NCI-H2107 treated with DMSO at 0.1 percent for 48 hours (cell line): ENCODE measurements around the gene MSI2.

Experiments
- DNase-seq: peaks from one replicate; lab custom pipeline; 2025; ENCODE audit not compliant: unreplicated experiment; lab: John Stamatoyannopoulos, UW

Gene MSI2

DNA sequence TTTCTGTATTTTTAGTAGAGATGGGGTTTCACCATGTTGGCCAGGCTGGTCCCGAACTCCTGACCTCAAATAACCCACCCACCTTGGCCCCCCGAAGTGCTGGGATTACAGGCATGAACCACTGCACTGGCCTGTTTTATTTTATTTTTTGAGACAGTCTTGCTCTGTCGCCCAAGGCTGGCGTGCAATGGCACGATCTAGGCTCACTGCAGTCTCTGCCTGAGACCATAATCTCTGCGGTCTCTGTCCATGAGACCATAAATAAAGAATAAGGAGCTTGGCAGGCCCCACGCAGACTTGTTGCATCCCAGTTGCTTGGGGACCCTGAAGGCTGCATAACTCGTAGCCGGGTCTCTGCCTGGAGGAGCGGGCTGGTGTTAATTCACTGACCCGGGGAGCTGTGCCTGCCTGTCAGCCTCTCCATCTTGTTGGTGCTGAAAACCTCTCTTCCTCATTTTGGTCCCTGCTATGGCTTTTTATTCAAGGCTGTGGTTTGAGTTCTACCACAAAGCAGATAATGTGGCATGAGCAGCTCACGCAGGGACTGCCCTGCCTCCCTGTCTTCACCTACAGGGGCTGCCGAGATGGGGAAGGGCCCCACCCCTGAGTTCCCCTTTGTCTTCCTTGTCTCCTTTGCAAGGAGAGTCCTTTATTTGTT is 82.1 kb downstream of the MSI2 start:
- peak; percentile 41 for DNase-seq

DNA sequence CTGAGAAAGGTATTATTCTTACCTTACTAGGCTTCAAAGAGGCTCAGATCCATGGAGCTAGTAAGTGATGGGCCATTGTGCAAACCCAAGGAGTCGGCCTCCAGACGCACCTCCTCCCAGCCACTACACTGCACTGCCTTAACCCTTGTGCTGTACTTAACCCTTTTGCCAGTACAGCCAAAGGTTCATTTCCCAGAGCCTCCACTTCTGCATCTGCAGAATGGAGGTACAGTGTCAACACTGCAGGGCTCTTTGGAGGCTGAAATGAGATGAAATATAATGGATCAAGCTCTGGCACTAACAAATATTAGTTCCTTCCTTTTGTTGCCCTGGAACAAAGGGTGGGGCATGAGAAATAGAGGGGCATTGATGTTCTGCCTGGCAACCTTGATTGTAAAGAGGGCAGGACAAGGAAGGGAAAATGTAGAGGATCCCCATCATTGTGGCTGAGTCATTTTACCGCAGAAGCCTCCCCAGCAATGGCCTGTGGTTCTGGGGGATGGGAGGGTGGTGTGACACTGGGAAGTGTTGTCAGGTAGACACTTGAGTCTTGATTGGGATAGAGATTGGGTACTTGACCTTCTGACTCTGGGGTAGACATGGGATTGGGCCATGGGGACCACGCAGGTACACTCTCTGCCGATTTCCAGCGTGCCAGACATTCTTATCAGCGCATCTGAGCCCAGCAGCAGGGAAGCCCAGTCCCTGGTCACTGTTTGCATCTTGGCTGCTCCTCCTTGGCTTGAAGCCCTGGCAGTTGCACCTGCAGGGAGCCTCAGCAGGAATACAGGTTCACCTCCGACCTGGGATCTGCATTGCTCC is 84.0 kb downstream of the MSI2 start:
- no peak for DNase-seq

DNA sequence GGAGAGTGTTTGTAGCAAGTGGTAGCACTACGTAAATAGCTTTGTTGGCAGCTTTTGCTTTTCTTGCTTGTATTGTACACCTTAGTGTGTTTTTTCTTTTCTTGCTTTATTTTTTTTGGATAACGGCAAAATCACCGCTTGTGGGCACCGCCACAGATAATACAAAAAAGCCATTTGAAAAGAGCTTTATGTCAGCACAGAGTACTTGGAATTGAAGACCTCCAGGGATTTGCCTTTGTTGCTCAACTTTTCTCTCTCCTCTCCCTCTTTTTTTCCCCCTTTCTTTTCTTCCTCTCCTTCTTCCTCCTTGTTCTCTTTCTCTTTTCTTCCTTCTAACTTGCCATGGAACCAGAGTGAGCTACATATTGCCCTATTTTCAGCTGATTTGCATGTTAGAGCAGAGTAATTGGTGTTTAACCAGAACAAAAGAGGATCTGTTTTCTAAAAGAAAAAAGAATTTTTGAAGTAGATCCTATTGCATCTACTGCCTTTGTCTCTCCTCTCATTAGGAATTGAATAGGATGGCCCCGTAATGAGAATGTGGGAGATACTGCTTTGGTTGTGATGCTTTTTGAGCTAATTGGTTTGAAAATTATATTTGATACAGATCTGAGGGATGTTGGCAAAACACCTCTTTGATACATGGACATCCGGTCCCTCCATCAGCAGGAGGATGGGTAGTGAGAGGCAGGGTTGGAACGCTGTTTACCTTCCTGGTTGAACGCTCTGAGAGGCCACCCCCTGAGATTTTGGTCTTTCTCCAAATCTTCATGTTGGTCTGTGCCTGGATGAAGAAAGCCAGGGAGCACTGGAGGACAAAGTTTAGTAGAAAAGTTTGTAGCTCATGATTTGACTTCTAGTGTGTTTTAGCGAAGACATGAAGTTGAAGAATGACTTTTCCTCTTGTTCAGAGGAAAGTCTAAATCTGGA is 85.6 kb downstream of the MSI2 start:
- DNase-seq, result no peak

DNA sequence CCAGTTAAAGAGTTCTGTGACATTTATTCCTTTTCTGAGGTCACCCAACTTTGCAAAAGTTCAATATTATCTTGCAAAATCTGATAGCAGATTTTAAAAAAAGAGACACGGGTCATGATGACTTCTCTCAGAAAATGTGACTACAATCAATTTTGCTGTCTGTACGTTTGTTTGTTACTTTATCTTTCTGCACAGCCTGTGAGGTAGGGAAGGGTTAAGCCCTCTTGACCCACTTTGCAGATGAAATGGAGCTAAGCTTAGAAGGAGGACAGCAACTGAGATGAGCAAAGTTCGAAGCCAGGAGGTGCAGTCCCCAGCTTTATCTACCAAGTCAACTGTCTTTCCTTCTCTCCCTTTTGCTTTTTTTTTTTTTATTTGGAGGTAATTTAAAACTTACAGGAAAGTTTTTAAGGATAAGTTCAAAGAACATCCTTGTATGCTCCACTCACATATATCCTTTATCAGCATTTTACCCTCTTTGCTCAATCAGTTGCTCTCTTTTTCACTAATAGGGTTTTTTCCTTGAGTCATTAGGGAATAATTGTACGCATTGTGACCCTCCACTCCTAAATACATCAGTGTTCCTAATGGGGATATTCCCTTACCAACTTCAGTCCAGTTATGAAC is 86.8 kb downstream of the MSI2 start:
- no peak for DNase-seq

DNA sequence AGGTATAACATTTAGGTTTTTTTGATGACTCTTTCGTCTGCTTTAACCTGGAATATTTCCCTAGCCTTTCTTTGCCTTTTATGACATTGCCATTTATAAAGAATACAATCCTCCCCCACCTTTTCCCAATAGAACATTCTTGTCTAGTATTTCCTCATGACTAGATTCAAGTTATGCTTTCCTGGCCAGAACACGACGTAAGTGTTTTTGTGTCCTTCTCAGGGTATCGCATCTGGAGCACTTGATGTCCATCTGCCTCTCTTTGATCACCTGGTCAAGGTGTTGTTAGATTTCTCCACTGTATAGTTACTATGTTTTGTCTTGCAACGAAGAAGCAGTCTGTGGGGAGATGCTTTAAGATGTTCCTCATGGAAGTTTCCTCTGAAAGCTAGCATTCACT is 87.4 kb downstream of the MSI2 start:
- DNase-seq, result no peak

DNA sequence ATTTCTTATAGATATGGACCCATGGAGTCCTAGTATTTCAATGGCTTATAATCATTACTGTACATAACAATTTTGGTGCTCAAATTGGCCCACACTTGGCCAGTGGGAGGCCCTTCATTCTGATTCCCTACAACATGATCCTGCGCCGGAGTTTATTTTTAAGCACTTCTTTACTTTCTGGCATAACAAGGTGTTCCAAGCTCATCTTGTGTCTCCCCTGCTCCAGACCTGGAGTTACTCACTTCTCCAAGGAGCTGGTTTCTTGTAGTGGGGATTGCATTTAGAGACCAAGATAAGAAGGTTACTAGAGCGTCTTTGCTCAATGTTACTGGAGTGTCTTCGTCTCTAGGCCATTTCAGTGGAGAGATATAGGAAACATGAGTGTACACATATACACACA is 87.9 kb downstream of the MSI2 start:
- no peak for DNase-seq

DNA sequence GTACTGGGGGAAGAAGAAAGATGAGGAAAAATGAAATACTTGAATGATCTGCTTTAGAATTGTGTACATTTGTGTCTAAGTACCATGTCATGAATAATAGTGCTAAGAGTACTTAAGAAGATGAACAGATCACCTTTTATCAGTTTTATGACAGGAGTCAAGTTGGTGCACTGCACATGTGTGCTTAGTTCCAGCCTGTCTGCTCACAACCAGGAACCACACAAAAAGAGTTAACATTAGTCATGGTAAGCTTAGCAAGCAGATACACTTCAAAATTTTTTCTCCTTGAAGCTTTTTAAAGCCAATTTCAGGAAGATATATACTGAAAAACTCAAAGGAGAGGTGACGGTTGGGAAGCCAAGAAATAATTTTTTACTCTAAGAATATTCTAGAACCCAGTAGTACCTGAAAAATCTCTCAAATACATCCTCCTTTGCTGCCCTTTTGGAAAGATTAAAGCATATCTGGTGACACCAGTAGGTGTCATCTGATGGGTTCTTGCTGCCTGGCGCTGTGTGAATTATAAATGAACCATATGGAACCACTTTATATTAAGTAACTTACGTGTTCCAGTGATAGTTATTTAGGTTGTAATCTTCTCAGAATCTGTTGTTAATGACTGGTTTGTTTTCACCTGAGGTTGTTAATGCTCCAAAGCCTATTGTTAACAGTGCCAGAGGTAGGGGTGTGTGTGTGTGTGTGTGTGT is 93.4 kb downstream of the MSI2 start:
- no peak for DNase-seq

DNA sequence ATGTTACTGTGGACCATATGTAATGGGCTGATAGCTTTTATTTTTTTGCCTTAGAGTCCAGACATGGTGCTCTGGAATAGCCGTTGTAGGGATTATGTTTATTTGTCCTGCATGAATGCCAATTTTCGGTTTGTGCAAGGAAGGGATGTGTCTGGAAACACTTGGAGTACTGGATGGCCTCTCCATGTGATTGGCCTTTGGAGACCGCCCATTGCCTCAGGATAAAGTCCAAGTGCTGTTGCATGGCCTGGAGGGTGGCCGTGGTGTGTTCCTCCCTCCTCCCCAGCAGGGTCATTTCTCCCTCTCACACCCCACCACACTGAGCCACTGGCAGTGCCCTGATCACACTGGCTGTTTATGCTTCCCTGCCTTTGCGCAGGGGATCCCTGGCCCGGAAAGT is 93.9 kb downstream of the MSI2 start:
- no peak for DNase-seq

DNA sequence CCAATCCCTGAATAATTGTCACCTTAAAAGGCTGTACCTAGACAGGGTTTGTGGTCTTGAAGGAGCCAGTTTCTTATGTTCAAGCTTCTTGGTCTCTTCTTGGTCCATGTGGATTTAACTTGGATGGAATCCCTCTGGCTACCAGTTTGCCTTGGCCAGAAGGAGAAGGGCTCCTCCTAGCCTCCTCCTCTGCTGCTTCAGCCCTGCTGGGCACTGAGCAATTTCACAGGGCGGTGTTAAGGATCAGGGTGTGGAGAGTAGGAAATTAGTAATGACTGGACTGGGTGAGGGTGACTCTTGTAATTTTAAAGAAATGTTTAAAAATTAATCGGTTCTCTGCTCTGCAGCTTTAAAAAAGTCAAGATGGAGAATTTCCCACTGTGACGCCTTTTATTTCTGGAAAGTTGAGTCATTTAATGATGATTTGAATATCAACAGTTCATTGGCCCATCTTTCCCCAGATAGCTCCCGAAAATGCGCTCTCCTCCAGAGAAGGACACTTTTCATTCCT is 96.4 kb downstream of the MSI2 start:
- no peak for DNase-seq

DNA sequence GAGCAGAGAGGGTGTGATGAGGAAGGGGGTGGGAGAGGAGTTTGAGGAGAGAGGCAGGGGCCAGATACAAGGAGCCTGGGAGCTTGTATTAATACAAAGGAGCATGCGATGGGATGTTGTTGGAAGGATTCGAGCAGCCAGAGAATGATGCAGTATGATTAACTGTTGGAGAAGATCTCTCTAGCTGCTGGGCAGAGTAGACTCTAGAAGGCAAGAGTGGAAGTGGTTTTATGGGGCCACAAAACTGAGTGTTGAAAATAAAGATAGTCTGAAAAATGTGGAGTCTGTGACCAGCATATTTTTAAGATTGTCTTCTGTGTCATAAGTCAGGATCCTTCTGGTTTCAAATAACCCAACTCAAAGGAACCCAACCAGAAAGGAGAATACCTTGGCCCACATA is 98.3 kb downstream of the MSI2 start:
- no peak for DNase-seq

DNA sequence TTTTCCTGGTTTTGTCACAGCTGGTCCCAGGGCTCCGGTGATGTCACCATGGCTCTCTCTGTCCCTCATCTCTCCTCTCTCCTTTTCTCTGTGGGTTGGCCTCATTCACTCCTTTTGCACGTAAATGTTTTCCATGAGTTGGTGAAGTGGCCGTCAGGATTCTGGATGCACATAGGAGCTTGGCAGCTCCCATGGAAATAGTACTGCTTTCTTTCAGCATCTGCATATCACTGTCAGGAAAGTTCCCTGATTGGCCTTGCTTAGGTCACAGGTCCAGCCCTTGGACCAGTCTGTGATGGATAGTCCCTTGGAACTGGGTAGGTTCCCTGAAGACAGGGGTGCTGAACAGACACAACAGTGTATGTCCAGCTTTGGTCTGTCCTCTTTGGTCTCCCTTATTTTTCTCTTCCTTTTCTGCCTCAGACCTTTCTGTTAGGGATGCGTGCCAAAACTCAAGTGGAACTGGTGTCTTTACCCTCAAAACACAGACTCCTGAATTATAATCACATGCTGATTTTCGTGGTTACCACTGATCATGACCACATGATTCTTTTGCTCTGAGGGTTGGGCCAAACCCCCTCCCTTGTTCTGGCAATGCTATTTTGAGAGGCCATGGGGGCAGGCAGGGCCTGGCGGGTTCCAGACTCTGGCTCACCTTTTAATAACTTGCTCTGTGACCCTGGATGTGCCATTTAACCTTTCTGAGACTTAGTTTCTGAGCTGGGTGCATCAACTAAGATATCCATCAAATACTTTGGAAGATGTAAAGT is 99.0 kb downstream of the MSI2 start:
- DNase-seq, result no peak

DNA sequence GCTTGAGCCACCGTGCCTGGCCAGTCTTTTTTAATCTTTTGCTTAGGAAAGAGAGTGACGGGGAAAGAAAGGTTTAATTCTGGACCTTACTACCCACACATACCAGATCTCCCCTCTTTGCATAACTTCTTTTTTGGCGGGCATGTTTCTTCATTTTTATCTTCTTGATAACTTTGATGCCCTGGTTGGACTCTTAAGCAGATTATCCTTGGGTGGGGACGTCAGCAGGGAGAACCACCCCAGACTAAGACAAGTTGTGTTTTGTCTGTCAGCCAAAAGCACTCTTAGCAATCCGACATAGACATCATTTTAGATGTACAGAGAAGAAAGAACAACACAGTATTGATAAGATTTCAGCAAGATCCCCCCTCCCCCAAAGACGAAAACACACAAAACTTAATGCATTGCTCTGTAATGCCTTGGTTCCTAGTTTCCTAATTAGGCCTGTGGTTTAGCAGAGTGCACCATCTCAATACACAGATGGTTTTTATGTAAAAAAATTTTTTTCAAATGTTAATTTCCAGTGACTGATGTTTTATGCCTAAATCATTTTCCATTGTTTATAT is 99.9 kb downstream of the MSI2 start:
- DNase-seq, result no peak

DNA sequence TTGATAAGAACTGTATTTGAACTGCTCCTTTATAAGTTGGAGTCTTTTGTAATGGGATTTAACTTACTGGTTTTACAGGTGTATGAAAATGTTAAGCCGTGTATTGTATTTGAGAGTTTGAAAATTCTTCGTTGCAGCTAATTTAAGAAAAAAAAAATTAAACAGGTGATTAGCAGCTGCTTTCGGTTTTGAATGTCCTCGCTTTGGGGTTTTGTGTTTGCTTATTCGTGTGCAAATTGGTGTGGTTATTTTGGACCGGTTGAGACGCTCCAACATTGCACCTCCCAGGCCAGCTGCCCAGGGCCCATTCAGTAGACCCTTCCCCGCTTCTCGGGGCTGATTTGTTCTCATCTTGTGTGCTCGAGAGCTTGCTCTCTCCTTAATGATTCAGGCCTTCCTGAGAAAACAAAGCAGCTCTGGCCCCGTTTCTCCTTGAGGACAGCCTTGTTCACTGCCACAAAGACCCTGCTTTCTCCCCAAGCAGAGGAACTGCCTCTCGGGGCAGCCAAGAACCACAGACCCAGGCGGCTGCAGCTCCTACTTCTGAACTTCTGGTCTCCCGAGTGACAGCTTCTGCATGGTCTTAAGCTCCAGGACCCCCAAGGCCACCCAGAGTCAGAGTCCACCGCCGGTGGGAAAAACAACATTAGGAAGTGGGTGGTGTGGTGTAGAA is 100.5 kb downstream of the MSI2 start:
- peak; percentile 49 for DNase-seq

DNA sequence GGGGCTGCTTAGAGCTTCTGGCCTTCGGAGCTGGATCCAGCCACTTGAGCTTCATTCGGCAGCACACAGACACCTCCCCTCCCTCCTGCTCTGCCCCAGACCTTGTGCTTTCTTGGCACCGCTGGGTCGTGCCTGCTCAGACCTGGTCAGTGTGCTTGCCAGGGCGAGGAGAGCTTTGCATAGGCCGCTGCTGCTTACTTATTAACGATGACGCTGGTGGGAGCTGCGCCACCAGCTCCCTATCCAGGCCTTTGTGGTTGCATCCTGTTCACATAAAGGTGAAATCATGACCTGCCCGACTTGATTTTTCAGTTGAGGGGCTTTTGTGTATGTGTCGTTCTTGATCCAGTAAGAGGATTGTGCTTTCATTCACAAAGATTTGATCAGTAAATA is 101.1 kb downstream of the MSI2 start:
- DNase-seq, result no peak

DNA sequence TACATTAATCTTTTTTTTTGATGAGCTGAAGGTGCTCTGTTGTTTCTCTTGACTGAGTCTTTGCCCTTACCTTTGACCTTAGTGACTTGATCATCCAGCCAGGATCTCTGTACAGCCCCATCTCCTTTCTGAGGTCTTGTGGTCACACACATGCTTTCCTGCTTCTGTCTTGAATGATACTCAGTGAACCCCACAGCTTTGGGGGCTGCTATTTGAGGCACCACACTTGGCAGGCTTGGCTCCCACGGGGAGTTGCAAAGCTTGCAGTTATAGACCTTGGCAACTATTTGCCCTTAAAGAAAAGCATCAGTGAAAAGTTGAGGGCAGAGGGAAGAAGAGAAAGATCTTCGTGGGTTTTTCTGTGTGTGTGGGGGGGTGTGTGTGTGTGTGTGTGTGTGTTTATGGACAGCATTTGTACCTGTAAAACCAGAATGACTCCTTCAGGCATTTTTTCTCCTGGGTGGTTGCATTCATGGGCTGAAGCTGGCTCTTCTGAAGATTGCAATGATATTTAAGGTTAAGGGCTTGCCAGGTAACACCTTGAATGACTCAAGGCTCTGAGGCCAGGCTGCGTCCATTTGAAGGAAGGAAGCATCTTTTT is 101.6 kb downstream of the MSI2 start:
- DNase-seq, result no peak

DNA sequence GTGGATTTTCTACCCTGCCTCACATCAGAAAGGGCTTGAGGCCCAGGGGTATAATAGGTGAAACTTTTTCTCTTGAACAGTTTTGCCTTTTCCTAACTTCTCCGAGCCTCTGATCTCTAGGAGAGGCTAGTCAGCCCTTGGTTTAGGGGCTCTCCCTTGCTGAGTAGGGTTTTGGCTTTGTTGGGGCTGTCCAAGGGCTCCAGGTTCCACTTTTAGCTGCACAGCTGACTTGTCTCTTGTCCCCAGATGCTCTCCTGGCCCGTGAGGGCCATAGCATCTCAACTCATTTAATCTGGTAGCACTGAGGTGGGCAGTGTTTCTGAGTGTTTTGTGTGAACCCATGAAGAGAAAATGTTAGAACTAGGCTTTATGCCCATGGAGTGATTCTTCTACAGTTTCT is 103.9 kb downstream of the MSI2 start:
- DNase-seq, result no peak

DNA sequence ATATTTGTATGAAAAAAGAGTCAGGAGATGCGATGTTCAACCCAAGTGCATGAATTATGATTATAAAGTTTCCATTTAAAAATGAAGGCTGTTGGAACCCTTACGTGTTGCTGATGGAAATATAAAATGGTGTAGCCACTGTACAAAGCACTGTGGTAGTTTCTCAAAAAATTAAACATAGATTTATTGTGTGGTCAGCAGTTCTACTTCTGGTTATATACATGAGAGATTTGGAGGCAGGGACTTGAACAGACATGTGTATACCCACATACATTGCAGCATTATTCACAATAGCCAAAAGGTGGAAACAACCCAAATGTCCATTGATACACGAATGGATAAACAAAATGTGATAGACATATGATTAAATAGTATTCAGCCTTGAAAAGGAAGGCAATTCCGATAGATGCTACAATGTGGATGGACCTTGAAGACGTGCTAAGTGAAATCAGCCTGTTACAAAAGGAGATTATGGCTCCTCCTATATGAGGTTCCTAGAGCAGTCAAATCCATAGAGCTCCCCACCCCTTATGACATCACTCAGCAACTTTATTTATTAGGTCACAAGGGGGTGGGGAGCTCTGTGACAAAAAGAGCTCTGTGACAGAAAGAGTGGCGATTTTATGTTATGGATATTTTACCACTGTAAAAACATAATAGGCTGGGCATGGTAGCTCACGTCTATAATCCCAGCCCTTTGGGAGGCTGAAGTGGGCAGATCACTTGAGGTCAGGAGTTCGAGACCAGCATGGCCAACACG is 106.7 kb downstream of the MSI2 start:
- no peak for DNase-seq

DNA sequence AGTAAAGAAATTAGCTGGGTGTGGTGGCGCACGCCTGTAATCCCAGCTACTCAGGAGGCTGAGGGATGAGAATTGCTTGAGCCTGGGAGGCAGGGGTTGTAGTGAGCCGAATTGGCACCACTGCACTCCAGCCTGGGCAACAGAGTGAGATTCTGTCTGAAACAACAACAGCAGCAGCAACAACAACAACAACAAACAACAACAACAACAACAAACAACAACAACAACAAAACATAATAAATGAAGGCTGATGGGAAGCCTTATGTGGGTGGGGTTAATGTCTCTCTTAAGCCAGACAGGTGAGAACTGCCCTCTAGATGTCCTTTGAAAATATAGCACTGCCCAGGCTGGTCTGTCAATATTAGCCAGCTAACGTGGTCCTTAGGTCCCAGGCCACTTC is 107.3 kb downstream of the MSI2 start:
- DNase-seq, result no peak
